IMR-90 (cell line): ENCODE results near the gene SIX2.

ENCODE experiments used
- CEBPB ChIP-seq: IDR thresholded peaks from 2 replicates; pipeline ENCODE4 v1.6.1; 2012; ENCODE audit warnings: low read depth, low read length, improper control_type of control experiment
- ELK1 ChIP-seq: fragments of 150-350 bp; IDR thresholded peaks from 2 replicates; pipeline ENCODE4 v1.6.1; 2016; ENCODE audit warnings: low read depth, mild to moderate bottlenecking, low read length, moderate library complexity, borderline replicate concordance
- MAFK ChIP-seq: IDR thresholded peaks from 2 replicates; pipeline ENCODE4 v1.6.1; 2012; ENCODE audit warnings: low read depth, low read length, improper control_type of control experiment
- MXI1 ChIP-seq: IDR thresholded peaks from 2 replicates; pipeline ENCODE4 v1.6.1; 2012; ENCODE audit warnings: low read depth, mild to moderate bottlenecking, low read length, moderate library complexity, borderline replicate concordance
- POLR2A ChIP-seq: IDR thresholded peaks from 2 replicates; pipeline ENCODE4 v1.6.1; 2012; ENCODE audit warnings: mild to moderate bottlenecking, low read depth, low read length
- RAD21 ChIP-seq: IDR thresholded peaks from 2 replicates; pipeline ENCODE4 v1.6.1; 2012; ENCODE audit warnings: low read length, improper control_type of control experiment
- SMC3 ChIP-seq: fragments of 150-350 bp; IDR thresholded peaks from 2 replicates; pipeline ENCODE4 v1.6.1; 2016; ENCODE audit warnings: low read depth, mild to moderate bottlenecking, antibody characterized with exemption, low read length, moderate library complexity
- USF2 ChIP-seq: fragments of 150-350 bp; IDR thresholded peaks from 2 replicates; pipeline ENCODE4 v1.6.1; 2017; ENCODE audit warnings: mild to moderate bottlenecking, antibody characterized with exemption, low read length, low read depth
- TF ChIP-seq, protein P1 (sequence below): conservative IDR thresholded peaks from 2 replicates; pipeline ENCODE4 v1.5.1; 2012; ENCODE audit warnings: mild to moderate bottlenecking, low read depth, low read length, improper control_type of control experiment

DNA sequence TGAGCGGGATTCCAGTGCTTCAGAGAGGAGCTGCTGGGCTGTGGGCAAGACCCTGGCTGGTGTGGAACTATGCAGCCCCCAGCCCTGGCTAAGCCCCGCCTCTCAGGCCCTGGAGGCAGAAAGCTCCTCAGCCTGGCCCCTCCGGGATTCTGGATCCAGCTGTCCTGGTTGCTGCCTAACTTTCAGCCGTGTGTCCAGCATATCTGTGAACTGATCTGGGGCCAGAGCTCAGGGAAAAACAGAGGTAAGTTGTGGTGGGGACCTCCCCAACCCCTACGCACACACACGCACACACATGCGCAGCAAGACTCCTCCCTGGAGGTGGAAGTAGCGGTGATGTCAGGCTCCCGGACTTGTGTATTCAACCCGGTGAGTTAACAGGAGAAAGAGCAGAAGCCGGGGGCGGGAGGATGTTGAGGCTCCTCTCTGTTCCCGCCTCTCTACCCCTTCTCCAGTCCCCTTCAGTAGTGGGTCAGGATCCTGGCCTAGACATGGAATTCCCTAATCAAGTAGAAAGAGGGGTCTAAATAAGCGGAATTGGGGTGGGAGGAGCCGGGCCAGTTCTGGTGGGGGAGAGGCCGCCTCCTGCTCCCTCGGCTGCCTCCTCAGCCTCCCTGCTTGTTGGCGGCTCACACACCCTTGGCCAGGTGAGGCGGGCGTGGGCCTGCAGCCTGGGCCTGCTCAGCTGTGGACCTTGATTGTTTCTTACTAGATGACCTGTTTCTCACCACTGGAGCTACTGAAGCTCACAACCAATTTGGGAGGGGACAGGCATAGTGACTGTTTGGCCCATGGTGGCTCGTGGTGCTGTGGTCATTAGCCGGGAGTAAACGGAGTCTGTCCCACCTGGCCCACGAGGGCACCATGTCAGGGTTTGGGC is 33.4 kb downstream of the SIX2 start:
- TF ChIP-seq RAD21: no peak
- TF ChIP-seq, protein P1, sequence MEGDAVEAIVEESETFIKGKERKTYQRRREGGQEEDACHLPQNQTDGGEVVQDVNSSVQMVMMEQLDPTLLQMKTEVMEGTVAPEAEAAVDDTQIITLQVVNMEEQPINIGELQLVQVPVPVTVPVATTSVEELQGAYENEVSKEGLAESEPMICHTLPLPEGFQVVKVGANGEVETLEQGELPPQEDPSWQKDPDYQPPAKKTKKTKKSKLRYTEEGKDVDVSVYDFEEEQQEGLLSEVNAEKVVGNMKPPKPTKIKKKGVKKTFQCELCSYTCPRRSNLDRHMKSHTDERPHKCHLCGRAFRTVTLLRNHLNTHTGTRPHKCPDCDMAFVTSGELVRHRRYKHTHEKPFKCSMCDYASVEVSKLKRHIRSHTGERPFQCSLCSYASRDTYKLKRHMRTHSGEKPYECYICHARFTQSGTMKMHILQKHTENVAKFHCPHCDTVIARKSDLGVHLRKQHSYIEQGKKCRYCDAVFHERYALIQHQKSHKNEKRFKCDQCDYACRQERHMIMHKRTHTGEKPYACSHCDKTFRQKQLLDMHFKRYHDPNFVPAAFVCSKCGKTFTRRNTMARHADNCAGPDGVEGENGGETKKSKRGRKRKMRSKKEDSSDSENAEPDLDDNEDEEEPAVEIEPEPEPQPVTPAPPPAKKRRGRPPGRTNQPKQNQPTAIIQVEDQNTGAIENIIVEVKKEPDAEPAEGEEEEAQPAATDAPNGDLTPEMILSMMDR: no peak
- TF ChIP-seq POLR2A: no peak
- TF ChIP-seq ELK1: no peak
- no peak for TF ChIP-seq CEBPB
- no peak for TF ChIP-seq SMC3
- TF ChIP-seq MAFK: no peak
- TF ChIP-seq USF2: no peak
- TF ChIP-seq MXI1: no peak
